Neural progenitor cell (in vitro differentiated cells): Measurements from ENCODE around the gene GATAD2A. TPM values are rescaled to one million over a fixed set of nuclear protein-coding genes. Genes with fewer than 3 reads are reported as not detected.

ENCODE experiments used
- DNase-seq: peaks from one replicate; pipeline ENCODE4 v3.0.0-alpha.2; 2016; ENCODE audit warnings: low spot score
- H2AFZ ChIP-seq: fragments of 200-600 bp; sonication (generic); replicated peaks from 2 replicates; pipeline ENCODE4 v1.6.1; 2016; ENCODE audit warnings: antibody characterized with exemption
- H3F3A ChIP-seq: fragments of 200-600 bp; sonication (generic); 2 replicates; pipeline ENCODE4 v1.6.1; 2016; ENCODE audit warnings: antibody characterized with exemption, low read depth
- H3K27ac ChIP-seq: fragments of 200-600 bp; sonication (generic); 2 replicates; pipeline ENCODE4 v1.5.1; 2016; ENCODE audit warnings: mild to moderate bottlenecking
- H3K27me3 ChIP-seq: fragments of 200-600 bp; sonication (generic); 2 replicates; pipeline ENCODE4 v1.6.1; 2016; ENCODE audit warnings: mild to moderate bottlenecking, moderate library complexity
- H3K36me3 ChIP-seq: fragments of 200-600 bp; sonication (generic); 2 replicates; pipeline ENCODE4 v1.5.1; 2016
- H3K4me1 ChIP-seq: fragments of 200-600 bp; sonication (generic); 2 replicates; pipeline ENCODE4 v1.6.1; 2016; ENCODE audit warnings: mixed run types
- H3K4me2 ChIP-seq: fragments of 200-600 bp; sonication (generic); 2 replicates; pipeline ENCODE4 v1.6.1; 2016
- H3K4me3 ChIP-seq: fragments of 200-600 bp; sonication (generic); 2 replicates; pipeline ENCODE4 v1.5.1; 2016
- H3K79me2 ChIP-seq: fragments of 200-600 bp; sonication (generic); 2 replicates; pipeline ENCODE4 v1.6.1; 2016; ENCODE audit warnings: low read depth
- H3K9ac ChIP-seq: fragments of 200-600 bp; sonication (generic); 2 replicates; pipeline ENCODE4 v1.6.1; 2016
- H3K9me3 ChIP-seq: fragments of 200-600 bp; sonication (generic); 2 replicates; pipeline ENCODE4 v1.5.1; 2016; ENCODE audit warnings: low read depth
- H4K20me1 ChIP-seq: fragments of 200-600 bp; sonication (generic); 2 replicates; pipeline ENCODE4 v1.6.1; 2016; ENCODE audit warnings: low read depth
- H3K27ac Mint-ChIP-seq: 3 replicates; pipeline ENCODE4 v1.8.0; 2021; ENCODE audit warnings: mixed read lengths
- H3K27me3 Mint-ChIP-seq: 2 replicates; pipeline ENCODE4 v1.8.0; 2022; ENCODE audit warnings: low read depth, mild to moderate bottlenecking, inconsistent platforms, moderate library complexity, mixed read lengths; ENCODE audit not compliant: insufficient read depth
- H3K36me3 Mint-ChIP-seq: 3 replicates; pipeline ENCODE4 v1.8.0; 2021; ENCODE audit warnings: mixed read lengths
- H3K4me1 Mint-ChIP-seq: 3 replicates; pipeline ENCODE4 v1.8.0; 2021; ENCODE audit warnings: mixed read lengths
- H3K4me3 Mint-ChIP-seq: 3 replicates; pipeline ENCODE4 v1.8.0; 2021; ENCODE audit warnings: mild to moderate bottlenecking, moderate library complexity, mixed read lengths
- H3K9me3 Mint-ChIP-seq: 3 replicates; pipeline ENCODE4 v1.8.0; 2020; ENCODE audit warnings: mixed read lengths
- EZH2 ChIP-seq: fragments of 200-600 bp; sonication (generic); IDR thresholded peaks from 2 replicates; pipeline ENCODE4 v1.6.1; 2017; ENCODE audit warnings: antibody characterized with exemption, mild to moderate bottlenecking, moderate library complexity
- EZH2phosphoT487 ChIP-seq: fragments of 200-600 bp; sonication (generic); IDR thresholded peaks from 2 replicates; pipeline ENCODE4 v1.6.1; 2017; ENCODE audit warnings: antibody characterized with exemption
- total RNA-seq: library from RNA; depleted of rRNA; stranded (reverse); fragments of >200 nt; gene quantifications from 2 replicates; pipeline ENCODE4 v1.2.3, GENCODE V29; 2015; ENCODE audit warnings: low replicate concordance
- TF ChIP-seq, protein P1 (sequence below): fragments of 200-600 bp; sonication (generic); IDR thresholded peaks from 2 replicates; pipeline ENCODE4 v1.5.1; 2017; ENCODE audit warnings: antibody characterized with exemption, mild to moderate bottlenecking

Gene GATAD2A
- total RNA-seq, 1 donor from 2014 or later = 37.9 TPM

DNA sequence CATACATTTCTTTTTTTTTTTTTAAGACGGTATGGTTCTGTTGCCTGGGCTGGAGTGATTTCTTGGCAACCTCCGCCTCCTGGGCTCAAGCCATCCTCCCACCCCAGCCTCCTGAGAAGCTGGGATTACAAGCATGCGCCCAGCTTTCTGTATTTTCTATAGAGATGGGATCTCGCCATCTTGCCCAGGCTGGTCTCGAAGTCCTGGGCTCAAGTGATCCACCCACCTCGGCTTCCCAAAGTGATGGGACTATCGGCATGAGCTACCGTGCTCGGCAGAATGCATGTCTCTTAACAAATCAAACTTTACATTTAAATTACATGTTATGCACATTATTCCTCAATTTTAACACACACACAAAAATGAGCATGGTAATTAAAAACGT lies 111.8 kb downstream of the GATAD2A start:
- H3K4me2 ChIP-seq = peak overlapping the region; percentile 90
- peaks cover 24% of the 10 kb centered on the region for H4K20me1 ChIP-seq
- no peak overlapping the region for H3K9ac ChIP-seq
- Mint-ChIP-seq H3K4me1 (peaks cover 12% of the 10 kb centered on the region), H3K36me3 (peaks cover 19% of the 10 kb centered on the region), H3K27ac (no peak overlapping the region), H3K4me3 (peak overlapping the region; percentile 96), H3K27me3 (no peaks in the 10 kb centered on the region), H3K9me3 (no peaks in the 10 kb centered on the region)
- H3K4me1 ChIP-seq = no peaks in the 10 kb centered on the region
- no peaks in the 10 kb centered on the region for H3F3A ChIP-seq
- peaks cover 4% of the 10 kb centered on the region for H3K36me3 ChIP-seq
- H3K4me3 ChIP-seq = peak overlapping the region; percentile 72
- TF ChIP-seq EZH2phosphoT487 = no peak
- TF ChIP-seq, protein P1, sequence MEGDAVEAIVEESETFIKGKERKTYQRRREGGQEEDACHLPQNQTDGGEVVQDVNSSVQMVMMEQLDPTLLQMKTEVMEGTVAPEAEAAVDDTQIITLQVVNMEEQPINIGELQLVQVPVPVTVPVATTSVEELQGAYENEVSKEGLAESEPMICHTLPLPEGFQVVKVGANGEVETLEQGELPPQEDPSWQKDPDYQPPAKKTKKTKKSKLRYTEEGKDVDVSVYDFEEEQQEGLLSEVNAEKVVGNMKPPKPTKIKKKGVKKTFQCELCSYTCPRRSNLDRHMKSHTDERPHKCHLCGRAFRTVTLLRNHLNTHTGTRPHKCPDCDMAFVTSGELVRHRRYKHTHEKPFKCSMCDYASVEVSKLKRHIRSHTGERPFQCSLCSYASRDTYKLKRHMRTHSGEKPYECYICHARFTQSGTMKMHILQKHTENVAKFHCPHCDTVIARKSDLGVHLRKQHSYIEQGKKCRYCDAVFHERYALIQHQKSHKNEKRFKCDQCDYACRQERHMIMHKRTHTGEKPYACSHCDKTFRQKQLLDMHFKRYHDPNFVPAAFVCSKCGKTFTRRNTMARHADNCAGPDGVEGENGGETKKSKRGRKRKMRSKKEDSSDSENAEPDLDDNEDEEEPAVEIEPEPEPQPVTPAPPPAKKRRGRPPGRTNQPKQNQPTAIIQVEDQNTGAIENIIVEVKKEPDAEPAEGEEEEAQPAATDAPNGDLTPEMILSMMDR = no peak
- no peak for TF ChIP-seq EZH2
- peaks cover 62% of the 10 kb centered on the region for H3K79me2 ChIP-seq
- DNase-seq = no peak
- no peaks in the 10 kb centered on the region for H3K27me3 ChIP-seq
- no peaks in the 10 kb centered on the region for H3K9me3 ChIP-seq
- H3K27ac ChIP-seq = no peak overlapping the region
- H2AFZ ChIP-seq = no peak overlapping the region

DNA sequence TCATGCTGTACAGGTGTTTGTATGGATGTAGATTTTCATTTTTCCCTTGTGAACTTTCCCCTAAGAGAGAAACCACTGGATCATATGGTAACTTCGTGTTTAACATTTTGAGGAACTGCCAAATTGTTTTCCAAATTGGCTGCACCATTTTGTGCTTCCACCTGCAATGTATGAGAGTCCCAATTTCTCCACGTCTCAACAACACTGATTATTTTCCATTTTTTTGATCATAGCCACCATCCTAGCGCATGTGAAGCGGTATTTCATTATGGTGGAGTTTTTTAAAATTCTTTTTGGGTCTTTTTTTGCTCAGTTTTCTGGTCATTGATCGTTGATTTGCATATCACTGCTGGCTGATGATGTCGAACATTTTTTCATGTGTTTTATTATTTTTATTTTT lies 115.5 kb downstream of the GATAD2A start:
- Mint-ChIP-seq H3K4me1 (peaks cover 29% of the 10 kb centered on the region), H3K4me3 (no peak overlapping the region), H3K27ac (no peak overlapping the region), H3K36me3 (peaks cover 19% of the 10 kb centered on the region), H3K9me3 (no peaks in the 10 kb centered on the region), H3K27me3 (peaks cover 2% of the 10 kb centered on the region)
- Histone ChIP-seq H3K79me2 (peaks cover 99% of the 10 kb centered on the region), H2AFZ (no peak overlapping the region), H3F3A (no peaks in the 10 kb centered on the region), H3K27ac (no peak overlapping the region), H3K36me3 (peaks cover 4% of the 10 kb centered on the region), H3K9me3 (no peaks in the 10 kb centered on the region), H3K4me1 (peaks cover 9% of the 10 kb centered on the region), H3K4me2 (no peak overlapping the region), H3K9ac (no peak overlapping the region), H3K4me3 (no peak overlapping the region), H4K20me1 (peaks cover 61% of the 10 kb centered on the region), H3K27me3 (no peaks in the 10 kb centered on the region)
- DNase-seq = no peak
- TF ChIP-seq EZH2phosphoT487 (no peak), EZH2 (no peak)
- TF ChIP-seq, protein P1 = no peak

DNA sequence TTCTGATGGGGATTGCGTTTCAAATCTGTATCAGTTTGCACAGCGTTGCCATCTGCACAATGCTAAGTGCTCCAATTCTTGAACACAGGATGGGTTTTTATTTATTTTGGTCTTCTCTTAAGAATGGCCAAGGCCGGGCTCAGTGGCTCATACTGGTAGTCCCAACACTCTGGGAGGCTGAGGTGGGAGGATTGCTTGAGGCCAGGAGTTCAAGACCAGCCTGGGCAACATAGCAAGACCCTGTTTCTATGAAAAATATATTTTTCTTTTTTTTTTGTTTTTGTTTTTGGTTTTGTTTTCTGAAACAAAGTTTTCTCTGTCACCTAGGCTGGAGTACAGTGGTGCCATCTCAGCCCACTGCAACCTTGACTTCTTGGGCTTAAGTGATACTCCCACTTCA lies 117.7 kb downstream of the GATAD2A start:
- Histone ChIP-seq H4K20me1 (peaks cover 70% of the 10 kb centered on the region), H3K36me3 (peaks cover 4% of the 10 kb centered on the region), H3K4me1 (peaks cover 9% of the 10 kb centered on the region), H2AFZ (no peak overlapping the region), H3K4me3 (no peak overlapping the region), H3K9me3 (no peaks in the 10 kb centered on the region), H3K27ac (no peak overlapping the region), H3K9ac (no peak overlapping the region), H3K27me3 (no peaks in the 10 kb centered on the region), H3F3A (no peaks in the 10 kb centered on the region), H3K79me2 (peaks cover 82% of the 10 kb centered on the region), H3K4me2 (no peak overlapping the region)
- TF ChIP-seq, protein P1 = no peak
- TF ChIP-seq EZH2phosphoT487 = no peak
- TF ChIP-seq EZH2 = no peak
- H3K27ac Mint-ChIP-seq = no peak overlapping the region
- peaks cover 19% of the 10 kb centered on the region for H3K36me3 Mint-ChIP-seq
- DNase-seq = no peak
- H3K27me3 Mint-ChIP-seq = peaks cover 2% of the 10 kb centered on the region
- H3K9me3 Mint-ChIP-seq = no peaks in the 10 kb centered on the region
- H3K4me3 Mint-ChIP-seq = no peak overlapping the region
- peaks cover 32% of the 10 kb centered on the region for H3K4me1 Mint-ChIP-seq
